HG03139 (cell line): ENCODE results near the gene C1orf174.

Source experiments
- ATAC-seq: cut with Tn5 transposase; IDR thresholded peaks from one replicate; pipeline ENCODE4 v1.9.1; 2021; ENCODE audit not compliant: unreplicated experiment

Gene C1orf174

DNA sequence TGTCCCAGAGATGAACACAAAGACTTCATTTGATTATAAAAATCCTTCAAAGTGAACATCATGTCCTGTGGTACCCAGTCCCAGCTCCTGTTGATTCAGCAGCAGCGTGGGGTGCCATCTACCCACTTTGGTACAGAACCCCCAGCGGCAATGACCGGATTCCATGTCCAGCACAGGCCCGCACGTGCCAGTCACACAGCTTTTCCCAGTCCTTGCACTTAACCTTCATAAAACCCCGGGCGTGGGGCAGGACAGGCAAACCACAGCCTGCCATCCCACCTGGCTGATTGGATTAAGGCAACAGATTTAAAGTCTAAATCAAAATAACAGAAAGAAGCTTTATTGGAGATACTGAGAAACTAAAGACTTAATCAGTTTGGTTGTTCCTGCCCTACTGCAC lies 58.6 kb downstream of the C1orf174 start:
- ATAC-seq, result no peak
